ENCODE measurements around the gene SLC20A1.

Gene SLC20A1

DNA sequence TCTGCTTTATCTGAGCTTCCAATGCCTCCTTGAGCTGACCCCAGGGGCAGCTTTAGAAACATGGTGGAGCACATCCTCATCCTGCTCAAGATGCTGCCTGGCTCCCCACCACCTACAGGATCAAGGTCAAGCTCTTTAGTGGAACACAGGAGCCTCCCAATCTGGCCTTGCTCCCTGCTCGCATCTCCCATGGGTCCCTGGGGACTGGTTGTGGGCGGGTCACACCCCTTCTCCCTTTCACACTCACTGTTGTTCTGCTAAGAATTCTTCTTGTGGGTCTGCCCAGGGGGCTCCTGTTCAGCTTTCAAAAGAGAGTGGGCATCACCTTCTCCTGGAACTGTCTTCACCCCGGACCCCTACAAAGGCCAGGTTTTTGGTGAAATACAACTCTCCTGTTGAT lies 66.7 kb downstream of the SLC20A1 start:
- DNase-seq: no peak

DNA sequence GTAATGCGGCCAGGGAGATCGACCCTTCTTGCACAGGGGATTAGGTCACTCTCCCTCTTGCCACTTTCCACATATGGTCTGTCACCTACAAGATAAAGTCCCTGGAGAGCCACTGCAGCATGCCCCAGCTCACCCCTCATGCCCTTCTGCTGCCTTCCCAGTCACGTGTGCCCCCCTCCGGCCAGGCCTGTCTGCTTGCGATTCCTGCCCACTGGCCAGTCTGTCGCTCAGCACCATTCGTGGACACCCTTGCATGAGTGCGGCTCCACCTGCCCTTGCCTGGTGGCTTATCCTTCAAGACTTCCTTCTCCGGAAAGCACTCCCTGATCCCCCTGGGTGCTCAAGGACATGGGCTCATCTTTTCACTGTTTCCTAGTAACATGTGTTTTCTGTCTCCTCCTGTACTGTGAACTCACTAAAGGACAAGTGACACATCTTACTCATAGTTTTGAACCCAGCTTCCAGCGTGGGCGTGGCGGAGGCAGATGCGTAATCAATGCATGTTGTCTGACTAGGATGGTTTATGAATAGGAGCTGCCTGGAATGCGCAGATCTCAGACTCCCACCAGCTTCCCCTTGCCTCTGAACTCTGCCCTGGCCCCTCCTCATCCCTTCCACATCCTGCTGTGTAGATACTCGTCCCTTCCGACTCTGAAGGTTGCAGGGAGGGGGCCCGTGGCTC lies 67.3 kb downstream of the SLC20A1 start:
- DNase-seq: peak; percentile 81 to 91 (median 87)

All from suppressor macrophage (primary cell).